ENCODE data around the gene ATP4A. TPM values are rescaled to one million over a fixed set of nuclear protein-coding genes. Genes with fewer than 3 reads are reported as not detected.

Gene ATP4A
- total RNA-seq, 1 experiment from 2014 or later = not detected

DNA sequence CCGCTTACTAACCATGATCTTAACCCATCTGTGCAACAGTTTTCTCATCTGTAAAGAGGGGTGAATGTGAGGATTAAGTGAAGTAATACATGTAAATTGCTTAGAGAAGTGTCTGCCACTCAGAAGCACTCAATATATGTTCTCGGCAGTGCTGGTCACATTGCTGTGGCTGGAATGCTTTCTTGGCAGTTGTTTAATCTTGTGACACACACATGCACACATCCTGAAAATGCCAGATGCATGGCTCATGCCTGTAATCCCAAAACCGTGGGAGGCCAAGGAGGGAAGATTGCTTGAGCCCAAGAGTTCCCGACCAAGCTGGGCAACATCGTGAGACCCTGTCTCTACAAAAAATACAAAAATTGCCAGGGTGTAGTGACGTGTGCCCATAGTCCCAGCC, 45.1 kb downstream of the ATP4A start:
- Mint-ChIP-seq H3K9me3 (ENCODE audit: unreplicated experiment) (no peaks in the 10 kb centered on the region), H3K36me3 (ENCODE audit: insufficient read depth, unreplicated experiment) (no peaks in the 10 kb centered on the region), H3K4me3 (ENCODE audit: unreplicated experiment) (no peak overlapping the region), H3K27ac (ENCODE audit: low read depth, unreplicated experiment) (peak overlapping the region; percentile 73), H3K27me3 (ENCODE audit: insufficient read depth, unreplicated experiment) (no peaks in the 10 kb centered on the region), H3K4me1 (ENCODE audit: insufficient read depth, unreplicated experiment) (peaks cover 27% of the 10 kb centered on the region)
- POLR2A ChIA-PET = interaction anchor here (0.7 to 1.2 kb wide), 2 partner anchors 130 to 230 kb away, joined by 3 read pairs; partner anchors contain the start of genes COX6B1 and LIN37
- intact Hi-C loops (cut with micrococcal nuclease) = loop anchor here (2.0 kb wide), 1 partner anchor 26 kb away; the partner anchor contains the start of gene TMEM147
- peak; percentile 91 for DNase-seq (ENCODE audit: unreplicated experiment)
- CTCF ChIA-PET = interaction anchor here (0.6 to 4.0 kb wide), 5 partner anchors 8 to 309 kb away, joined by 3 to 19 read pairs (median 3); no protein-coding TSS in a partner anchor
- TF ChIP-seq CTCF (IDR thresholded peaks at IDR 0.05; ENCODE audit: unreplicated experiment) = no peak
- BruUV-seq (replicated peaks) = no TSS peak

- DNase-seq (ENCODE audit: unreplicated experiment) = no peak
- intact Hi-C loops (cut with micrococcal nuclease) = no loop called here
- H3K4me3 Mint-ChIP-seq (ENCODE audit: unreplicated experiment) = no peak overlapping the region
- no peak for TF ChIP-seq CTCF (IDR thresholded peaks at IDR 0.05; ENCODE audit: unreplicated experiment)
- POLR2A ChIA-PET = no interaction called here
- no TSS peak for BruUV-seq (replicated peaks)
- CTCF ChIA-PET = interaction anchor here (0.8 to 1.8 kb wide), 4 partner anchors 12 to 164 kb away, joined by 3 to 9 read pairs (median 5); no protein-coding TSS in a partner anchor
- no peak overlapping the region for H3K27ac Mint-ChIP-seq (ENCODE audit: low read depth, unreplicated experiment)
- no peaks in the 10 kb centered on the region for H3K9me3 Mint-ChIP-seq (ENCODE audit: unreplicated experiment)
- peaks cover 29% of the 10 kb centered on the region for H3K4me1 Mint-ChIP-seq (ENCODE audit: insufficient read depth, unreplicated experiment)
- H3K27me3 Mint-ChIP-seq (ENCODE audit: insufficient read depth, unreplicated experiment) = no peaks in the 10 kb centered on the region
- H3K36me3 Mint-ChIP-seq (ENCODE audit: insufficient read depth, unreplicated experiment) = no peaks in the 10 kb centered on the region
These were observed 46.1 kb downstream of the ATP4A start for GRCh38 chr19:35517342-35517741.

- H3K27me3 Mint-ChIP-seq (ENCODE audit: insufficient read depth, unreplicated experiment) = no peaks in the 10 kb centered on the region
- H3K27ac Mint-ChIP-seq (ENCODE audit: low read depth, unreplicated experiment) = no peak overlapping the region
- H3K4me1 Mint-ChIP-seq (ENCODE audit: insufficient read depth, unreplicated experiment) = peaks cover 29% of the 10 kb centered on the region
- no peak overlapping the region for H3K4me3 Mint-ChIP-seq (ENCODE audit: unreplicated experiment)
- H3K9me3 Mint-ChIP-seq (ENCODE audit: unreplicated experiment) = no peaks in the 10 kb centered on the region
- DNase-seq (ENCODE audit: unreplicated experiment) = no peak
- ChIA-PET POLR2A (interaction anchor here (0.6 kb wide), 1 partner anchor 21 kb away, joined by 3 read pairs; no protein-coding TSS in a partner anchor), CTCF (interaction anchor here (0.6 to 1.8 kb wide), 11 partner anchors 10 to 518 kb away, joined by 3 to 9 read pairs (median 4); no protein-coding TSS in a partner anchor)
- no peak for TF ChIP-seq CTCF (IDR thresholded peaks at IDR 0.05; ENCODE audit: unreplicated experiment)
- H3K36me3 Mint-ChIP-seq (ENCODE audit: insufficient read depth, unreplicated experiment) = no peaks in the 10 kb centered on the region
- no TSS peak for BruUV-seq (replicated peaks)
- intact Hi-C loops (cut with micrococcal nuclease) = no loop called here
These were observed 47.1 kb downstream of the ATP4A start for GRCh38 chr19:35516310-35516709.

- TF ChIP-seq CTCF (IDR thresholded peaks at IDR 0.05; ENCODE audit: unreplicated experiment) = no peak
- DNase-seq (ENCODE audit: unreplicated experiment) = peak; percentile 25
- Mint-ChIP-seq H3K27ac (ENCODE audit: low read depth, unreplicated experiment) (no peak overlapping the region), H3K4me3 (ENCODE audit: unreplicated experiment) (no peak overlapping the region), H3K27me3 (ENCODE audit: insufficient read depth, unreplicated experiment) (no peaks in the 10 kb centered on the region), H3K4me1 (ENCODE audit: insufficient read depth, unreplicated experiment) (peaks cover 26% of the 10 kb centered on the region), H3K36me3 (ENCODE audit: insufficient read depth, unreplicated experiment) (no peaks in the 10 kb centered on the region), H3K9me3 (ENCODE audit: unreplicated experiment) (no peaks in the 10 kb centered on the region)
- intact Hi-C loops (cut with micrococcal nuclease) = no loop called here
- BruUV-seq (replicated peaks) = no TSS peak
- POLR2A ChIA-PET = no interaction called here
- CTCF ChIA-PET = interaction anchor here (0.6 to 1.7 kb wide), 6 partner anchors 19 to 179 kb away, joined by 3 to 14 read pairs (median 4); no protein-coding TSS in a partner anchor
These were observed 49.1 kb downstream of the ATP4A start for GRCh38 chr19:35514282-35514809.
